ENCODE measurements around the gene NKAIN1.
A peak's percentile ranks its signal among the peaks of the same experiment; 100 is the strongest.
"Not testable (repeated sequence)": the region's sequence is repeated elsewhere in the genome, so short reads cannot be mapped to it uniquely, and the experiment has no call there.

NKAIN1 gene

DNA sequence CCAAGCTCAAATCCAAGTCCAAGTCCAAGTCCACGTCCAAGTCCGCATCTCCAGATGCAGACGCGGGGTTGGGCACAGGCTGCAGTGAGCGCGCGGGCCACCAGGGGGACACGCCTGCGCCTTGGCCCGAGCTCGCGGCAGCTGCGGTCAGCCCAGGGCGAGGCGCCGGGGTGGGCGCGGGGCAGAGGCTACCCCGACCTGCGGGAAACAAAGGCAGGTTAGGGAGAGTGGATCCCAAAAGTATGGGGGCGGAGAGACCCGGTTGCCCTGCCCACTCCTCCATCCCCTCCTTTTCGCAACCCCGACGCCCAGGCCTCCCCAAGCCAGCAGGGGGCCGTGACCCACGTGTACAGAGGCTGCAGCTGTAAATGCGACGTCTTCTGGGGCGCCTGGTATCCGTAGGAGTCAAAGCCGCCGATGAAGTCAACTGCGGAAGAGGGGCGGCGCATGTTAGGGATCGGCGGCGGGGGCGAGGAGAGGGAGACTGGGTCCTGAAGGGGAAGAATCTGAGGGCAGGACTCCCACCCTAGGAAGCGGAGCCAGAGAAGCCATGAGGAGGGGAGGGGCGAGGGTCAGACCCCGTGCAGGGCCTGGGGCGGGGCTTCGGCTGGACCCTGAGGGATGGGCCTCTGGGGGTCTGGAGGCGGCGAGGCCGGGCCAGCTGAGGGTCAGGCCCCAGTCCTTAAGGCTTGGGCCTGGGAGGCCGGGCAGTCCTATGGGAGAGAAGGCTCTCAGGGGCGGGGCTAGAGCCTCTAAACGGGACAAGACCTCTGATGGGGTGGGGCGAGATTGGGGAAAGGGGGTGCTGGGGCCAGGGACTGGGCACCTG is 58.0 kb downstream of the NKAIN1 start:
- no peaks in the 10 kb centered on the region for H3K36me3 ChIP-seq (ENCODE audit: control insufficient read depth, low read length)
- peaks cover 2% of the 10 kb centered on the region; the same call in 1 of the 2 replicates for H3F3A ChIP-seq (ENCODE audit: control insufficient read depth, insufficient read depth)
- H3K4me1 ChIP-seq (ENCODE audit: control insufficient read depth, low read length): peaks cover 20% of the 10 kb centered on the region
- H3K27me3 ChIP-seq (ENCODE audit: control insufficient read depth, low read length): peaks cover 21% of the 10 kb centered on the region
- H3K4me2 ChIP-seq (ENCODE audit: low read length): peak overlapping the region; percentile 74
- H3K9me2 ChIP-seq (replicated peaks; ENCODE audit: control insufficient read depth, low read length): no peaks in the 10 kb centered on the region
- H3K27ac ChIP-seq (ENCODE audit: low read depth, low read length): no peak overlapping the region
- no peak for TF ChIP-seq EZH2phosphoT487 (IDR thresholded peaks at IDR 0.05; ENCODE audit: borderline replicate concordance, low read length)
- TF ChIP-seq, protein P1, sequence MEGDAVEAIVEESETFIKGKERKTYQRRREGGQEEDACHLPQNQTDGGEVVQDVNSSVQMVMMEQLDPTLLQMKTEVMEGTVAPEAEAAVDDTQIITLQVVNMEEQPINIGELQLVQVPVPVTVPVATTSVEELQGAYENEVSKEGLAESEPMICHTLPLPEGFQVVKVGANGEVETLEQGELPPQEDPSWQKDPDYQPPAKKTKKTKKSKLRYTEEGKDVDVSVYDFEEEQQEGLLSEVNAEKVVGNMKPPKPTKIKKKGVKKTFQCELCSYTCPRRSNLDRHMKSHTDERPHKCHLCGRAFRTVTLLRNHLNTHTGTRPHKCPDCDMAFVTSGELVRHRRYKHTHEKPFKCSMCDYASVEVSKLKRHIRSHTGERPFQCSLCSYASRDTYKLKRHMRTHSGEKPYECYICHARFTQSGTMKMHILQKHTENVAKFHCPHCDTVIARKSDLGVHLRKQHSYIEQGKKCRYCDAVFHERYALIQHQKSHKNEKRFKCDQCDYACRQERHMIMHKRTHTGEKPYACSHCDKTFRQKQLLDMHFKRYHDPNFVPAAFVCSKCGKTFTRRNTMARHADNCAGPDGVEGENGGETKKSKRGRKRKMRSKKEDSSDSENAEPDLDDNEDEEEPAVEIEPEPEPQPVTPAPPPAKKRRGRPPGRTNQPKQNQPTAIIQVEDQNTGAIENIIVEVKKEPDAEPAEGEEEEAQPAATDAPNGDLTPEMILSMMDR (IDR thresholded peaks at IDR 0.05; ENCODE audit: low read depth, low read length, poor library complexity, severe bottlenecking): peak; percentile 99
- no peaks in the 10 kb centered on the region for H4K20me1 ChIP-seq (ENCODE audit: control insufficient read depth, insufficient read depth, low read depth, low read length)
- H3K4me3 ChIP-seq (ENCODE audit: low read length): peak overlapping the region; percentile 61
- no peaks in the 10 kb centered on the region for H3K79me2 ChIP-seq (ENCODE audit: control insufficient read depth, low read length)
- H3K9me3 ChIP-seq (ENCODE audit: control insufficient read depth, insufficient read depth, low read length): no peaks in the 10 kb centered on the region

DNA sequence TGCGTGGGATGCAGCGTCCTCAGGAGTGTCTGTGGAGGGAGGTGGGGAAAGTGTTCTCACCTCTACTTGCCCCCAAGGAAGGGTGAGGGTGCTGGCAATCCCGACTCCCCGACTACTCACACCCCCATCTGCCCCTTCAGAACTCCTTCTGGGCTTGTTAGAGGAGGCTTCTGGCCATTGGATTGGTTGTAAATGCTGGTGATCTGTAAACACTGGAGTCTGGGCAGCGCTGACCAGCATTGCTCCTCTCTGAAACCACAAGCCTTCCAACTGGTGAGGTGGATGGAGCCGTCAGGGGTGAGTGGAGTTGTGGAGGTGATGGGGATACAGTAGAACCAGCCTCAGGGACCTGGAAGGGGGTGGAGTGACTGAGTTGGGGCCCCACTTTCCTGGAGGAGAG is 59.3 kb downstream of the NKAIN1 start:
- Histone ChIP-seq H3K4me1 (ENCODE audit: control insufficient read depth, low read length) (peaks cover 20% of the 10 kb centered on the region), H3K9me2 (replicated peaks; ENCODE audit: control insufficient read depth, low read length) (no peaks in the 10 kb centered on the region), H4K20me1 (ENCODE audit: control insufficient read depth, insufficient read depth, low read depth, low read length) (no peaks in the 10 kb centered on the region), H3K4me3 (ENCODE audit: low read length) (no peak overlapping the region), H3K36me3 (ENCODE audit: control insufficient read depth, low read length) (no peaks in the 10 kb centered on the region), H3K27me3 (ENCODE audit: control insufficient read depth, low read length) (peaks cover 21% of the 10 kb centered on the region), H3F3A (ENCODE audit: control insufficient read depth, insufficient read depth) (peaks cover 2% of the 10 kb centered on the region; the same call in 1 of the 2 replicates), H3K27ac (ENCODE audit: low read depth, low read length) (no peak overlapping the region), H3K4me2 (ENCODE audit: low read length) (no peak overlapping the region), H3K79me2 (ENCODE audit: control insufficient read depth, low read length) (no peaks in the 10 kb centered on the region), H3K9me3 (ENCODE audit: control insufficient read depth, insufficient read depth, low read length) (no peaks in the 10 kb centered on the region)
- TF ChIP-seq EZH2phosphoT487 (IDR thresholded peaks at IDR 0.05; ENCODE audit: borderline replicate concordance, low read length): no peak
- TF ChIP-seq, protein P1 (IDR thresholded peaks at IDR 0.05; ENCODE audit: low read depth, low read length, poor library complexity, severe bottlenecking): no peak

DNA sequence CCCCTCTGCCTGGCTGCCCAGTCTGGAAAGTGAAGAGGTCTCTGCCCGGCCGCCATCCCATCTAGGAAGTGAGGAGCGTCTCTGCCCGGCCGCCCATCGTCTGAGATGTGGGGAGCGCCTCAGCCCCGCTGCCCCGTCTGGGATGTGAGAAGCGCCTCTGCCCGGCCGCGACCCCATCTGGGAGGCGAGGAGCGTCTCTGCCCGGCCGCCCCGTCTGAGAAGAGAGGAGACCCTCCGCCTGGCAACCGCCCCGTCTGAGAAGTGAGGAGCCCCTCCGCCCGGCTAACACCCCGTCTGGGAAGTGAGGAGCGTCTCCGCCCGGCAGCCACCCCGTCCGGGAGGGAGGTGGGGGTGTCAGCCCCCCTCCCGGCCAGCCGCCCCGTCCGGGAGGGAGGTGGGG is 63.4 kb downstream of the NKAIN1 start:
- H3K27ac ChIP-seq (ENCODE audit: low read depth, low read length); H4K20me1 ChIP-seq (ENCODE audit: control insufficient read depth, insufficient read depth, low read depth, low read length); H3K4me3 ChIP-seq (ENCODE audit: low read length); H3K79me2 ChIP-seq (ENCODE audit: control insufficient read depth, low read length); H3K9me2 ChIP-seq (replicated peaks; ENCODE audit: control insufficient read depth, low read length); H3K9me3 ChIP-seq (ENCODE audit: control insufficient read depth, insufficient read depth, low read length); H3K36me3 ChIP-seq (ENCODE audit: control insufficient read depth, low read length); H3F3A ChIP-seq (ENCODE audit: control insufficient read depth, insufficient read depth); H3K4me1 ChIP-seq (ENCODE audit: control insufficient read depth, low read length); H3K4me2 ChIP-seq (ENCODE audit: low read length): not testable (repeated sequence)
- H3K27me3 ChIP-seq (ENCODE audit: control insufficient read depth, low read length): peaks cover 17% of the 10 kb centered on the region

DNA sequence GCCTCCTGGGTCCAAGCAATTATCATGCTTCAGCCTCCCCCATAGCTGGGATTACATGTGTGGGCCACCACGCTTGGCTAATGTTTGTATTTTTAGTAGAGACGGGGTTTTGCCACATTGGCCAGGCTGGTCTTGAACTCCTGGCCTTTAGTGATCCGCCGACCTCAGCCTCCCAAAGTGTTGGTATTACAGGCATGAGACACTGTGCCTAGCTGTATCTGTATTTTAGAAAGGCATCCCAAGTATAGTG is 69.3 kb downstream of the NKAIN1 start:
- peaks cover 5% of the 10 kb centered on the region; the same call in 1 of the 2 replicates for H3K27me3 ChIP-seq (ENCODE audit: control insufficient read depth, low read length)
- no peak overlapping the region for H3K4me3 ChIP-seq (ENCODE audit: low read length)
- no peaks in the 10 kb centered on the region for H3F3A ChIP-seq (ENCODE audit: control insufficient read depth, insufficient read depth)
- no peaks in the 10 kb centered on the region for H3K9me2 ChIP-seq (replicated peaks; ENCODE audit: control insufficient read depth, low read length)
- H3K79me2 ChIP-seq (ENCODE audit: control insufficient read depth, low read length): no peaks in the 10 kb centered on the region
- no peaks in the 10 kb centered on the region for H3K9me3 ChIP-seq (ENCODE audit: control insufficient read depth, insufficient read depth, low read length)
- TF ChIP-seq, protein P1 (IDR thresholded peaks at IDR 0.05; ENCODE audit: low read depth, low read length, poor library complexity, severe bottlenecking): no peak
- TF ChIP-seq EZH2phosphoT487 (IDR thresholded peaks at IDR 0.05; ENCODE audit: borderline replicate concordance, low read length): no peak
- peaks cover 4% of the 10 kb centered on the region; the same call in 1 of the 2 replicates for H3K4me1 ChIP-seq (ENCODE audit: control insufficient read depth, low read length)
- H4K20me1 ChIP-seq (ENCODE audit: control insufficient read depth, insufficient read depth, low read depth, low read length): no peaks in the 10 kb centered on the region
- no peak overlapping the region for H3K4me2 ChIP-seq (ENCODE audit: low read length)
- no peaks in the 10 kb centered on the region for H3K36me3 ChIP-seq (ENCODE audit: control insufficient read depth, low read length)
- H3K27ac ChIP-seq (ENCODE audit: low read depth, low read length): no peak overlapping the region

All from DOHH2 (cell line).